ENCODE data around the gene KRT10.

KRT10 gene

DNA sequence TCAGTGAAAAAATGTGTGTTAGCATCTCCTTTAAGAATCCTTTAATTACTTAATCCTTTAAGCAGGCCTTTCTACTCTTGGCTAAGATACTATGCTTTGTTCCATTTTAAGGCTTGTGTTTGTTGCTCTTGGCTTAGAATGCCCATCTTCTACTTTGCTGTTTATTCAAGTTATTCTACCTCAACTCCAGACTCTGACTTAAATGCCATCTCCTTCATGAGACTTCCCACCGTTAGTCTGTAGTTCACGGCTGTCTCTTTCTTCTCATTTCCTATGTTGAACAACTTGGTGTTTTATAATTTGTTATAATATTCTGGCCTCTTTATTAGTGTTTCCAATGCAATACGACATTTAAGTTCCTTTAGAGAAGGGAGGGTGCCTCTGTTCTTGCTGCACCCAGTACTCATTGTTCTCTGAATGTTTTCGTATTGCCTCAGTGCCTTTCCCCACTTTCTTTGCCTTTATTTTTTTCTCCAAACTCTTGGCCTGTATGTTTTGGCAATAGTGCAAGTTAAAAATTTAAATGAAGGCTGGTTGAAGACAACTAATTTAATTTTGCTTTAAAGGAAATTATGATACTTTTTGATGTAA is 6.1 kb upstream of the KRT10 start:
- ChIA-PET CTCF (interaction anchor here (0.7 to 1.5 kb wide), 3 partner anchors 10 to 835 kb away, joined by 3 to 4 read pairs (median 3); no protein-coding TSS in a partner anchor), POLR2A (interaction anchor here (0.6 to 1.5 kb wide), 2 partner anchors 10 to 425 kb away, joined by 3 to 4 read pairs; no protein-coding TSS in a partner anchor)
- H3K4me3 ChIP-seq (ENCODE audit: low read depth, low read length) = no peak overlapping the region
- TF ChIP-seq, protein P1, sequence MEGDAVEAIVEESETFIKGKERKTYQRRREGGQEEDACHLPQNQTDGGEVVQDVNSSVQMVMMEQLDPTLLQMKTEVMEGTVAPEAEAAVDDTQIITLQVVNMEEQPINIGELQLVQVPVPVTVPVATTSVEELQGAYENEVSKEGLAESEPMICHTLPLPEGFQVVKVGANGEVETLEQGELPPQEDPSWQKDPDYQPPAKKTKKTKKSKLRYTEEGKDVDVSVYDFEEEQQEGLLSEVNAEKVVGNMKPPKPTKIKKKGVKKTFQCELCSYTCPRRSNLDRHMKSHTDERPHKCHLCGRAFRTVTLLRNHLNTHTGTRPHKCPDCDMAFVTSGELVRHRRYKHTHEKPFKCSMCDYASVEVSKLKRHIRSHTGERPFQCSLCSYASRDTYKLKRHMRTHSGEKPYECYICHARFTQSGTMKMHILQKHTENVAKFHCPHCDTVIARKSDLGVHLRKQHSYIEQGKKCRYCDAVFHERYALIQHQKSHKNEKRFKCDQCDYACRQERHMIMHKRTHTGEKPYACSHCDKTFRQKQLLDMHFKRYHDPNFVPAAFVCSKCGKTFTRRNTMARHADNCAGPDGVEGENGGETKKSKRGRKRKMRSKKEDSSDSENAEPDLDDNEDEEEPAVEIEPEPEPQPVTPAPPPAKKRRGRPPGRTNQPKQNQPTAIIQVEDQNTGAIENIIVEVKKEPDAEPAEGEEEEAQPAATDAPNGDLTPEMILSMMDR (IDR thresholded peaks at IDR 0.05; ENCODE audit: insufficient read depth, low read length, missing control alignments) = no peak
- DNase-seq (ENCODE audit: low read depth, low spot score) = no peak

DNA sequence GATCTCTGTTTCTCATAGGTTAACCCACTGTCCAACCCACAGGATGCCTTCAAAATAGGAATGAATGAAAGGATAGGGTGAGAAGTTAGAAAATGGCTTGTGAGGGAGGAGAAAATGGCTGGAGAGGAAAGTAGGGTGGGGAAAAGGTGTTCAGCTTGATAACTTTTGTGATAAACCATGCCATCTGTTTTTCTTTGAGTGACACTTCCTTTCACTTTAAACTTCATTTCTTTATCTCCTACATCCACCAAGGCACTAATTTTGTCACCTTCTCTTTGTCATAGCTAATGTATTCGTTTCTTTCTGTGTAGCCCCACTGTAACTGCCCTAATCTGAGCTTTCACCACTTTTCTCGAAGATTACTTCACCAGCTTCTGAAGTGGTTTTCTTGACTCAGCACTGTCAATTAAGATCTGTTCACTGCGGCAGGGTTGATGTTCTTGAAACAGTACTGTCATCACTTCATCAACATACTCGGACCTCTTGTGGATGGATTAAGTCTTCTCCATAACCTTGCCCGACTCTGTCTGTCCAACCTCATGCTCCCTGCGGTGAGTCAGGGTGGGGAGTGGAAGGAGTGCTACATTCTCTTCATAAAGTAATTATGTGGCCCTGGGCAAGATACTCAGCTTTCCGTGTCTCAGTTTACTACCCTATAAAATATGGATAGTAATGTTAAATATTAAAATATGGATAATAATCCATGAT is 5.5 kb upstream of the KRT10 start:
- TF ChIP-seq, protein P1 (IDR thresholded peaks at IDR 0.05; ENCODE audit: insufficient read depth, low read length, missing control alignments) = no peak
- ChIA-PET CTCF (interaction anchor here (0.9 to 1.5 kb wide), 5 partner anchors 9 to 835 kb away, joined by 3 to 4 read pairs (median 3); no protein-coding TSS in a partner anchor), POLR2A (interaction anchor here (0.6 to 1.5 kb wide), 2 partner anchors 9 to 425 kb away, joined by 3 to 4 read pairs; no protein-coding TSS in a partner anchor)
- no peak for DNase-seq (ENCODE audit: low read depth, low spot score)
- no peak overlapping the region for H3K4me3 ChIP-seq (ENCODE audit: low read depth, low read length)

DNA sequence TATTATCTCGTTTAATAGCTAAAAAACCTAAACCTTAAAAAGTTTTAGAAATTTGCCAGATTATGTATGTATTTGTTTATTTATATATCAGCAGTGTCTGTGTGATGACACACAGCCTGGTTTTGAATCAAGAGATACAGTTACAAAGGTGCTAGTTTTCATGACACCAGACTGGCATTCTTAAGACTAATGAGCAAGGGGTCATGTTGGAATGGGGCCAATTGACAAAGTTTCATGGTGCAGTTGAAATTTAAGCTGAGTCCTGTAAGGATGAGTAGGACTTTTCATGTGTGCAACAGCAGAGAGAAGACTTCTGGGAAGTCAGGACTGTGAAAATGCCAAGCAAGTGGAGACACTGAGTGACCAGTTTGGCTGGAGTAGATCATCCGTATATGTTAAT is 3.2 kb upstream of the KRT10 start:
- DNase-seq (ENCODE audit: low read depth, low spot score) = no peak
- ChIA-PET POLR2A (no interaction called here), CTCF (interaction anchor here (1.3 to 3.3 kb wide), 4 partner anchors 22 to 840 kb away, joined by 5 to 14 read pairs (median 8); no protein-coding TSS in a partner anchor)
- no peak overlapping the region for H3K4me3 ChIP-seq (ENCODE audit: low read depth, low read length)
- TF ChIP-seq, protein P1 (IDR thresholded peaks at IDR 0.05; ENCODE audit: insufficient read depth, low read length, missing control alignments) = no peak

DNA sequence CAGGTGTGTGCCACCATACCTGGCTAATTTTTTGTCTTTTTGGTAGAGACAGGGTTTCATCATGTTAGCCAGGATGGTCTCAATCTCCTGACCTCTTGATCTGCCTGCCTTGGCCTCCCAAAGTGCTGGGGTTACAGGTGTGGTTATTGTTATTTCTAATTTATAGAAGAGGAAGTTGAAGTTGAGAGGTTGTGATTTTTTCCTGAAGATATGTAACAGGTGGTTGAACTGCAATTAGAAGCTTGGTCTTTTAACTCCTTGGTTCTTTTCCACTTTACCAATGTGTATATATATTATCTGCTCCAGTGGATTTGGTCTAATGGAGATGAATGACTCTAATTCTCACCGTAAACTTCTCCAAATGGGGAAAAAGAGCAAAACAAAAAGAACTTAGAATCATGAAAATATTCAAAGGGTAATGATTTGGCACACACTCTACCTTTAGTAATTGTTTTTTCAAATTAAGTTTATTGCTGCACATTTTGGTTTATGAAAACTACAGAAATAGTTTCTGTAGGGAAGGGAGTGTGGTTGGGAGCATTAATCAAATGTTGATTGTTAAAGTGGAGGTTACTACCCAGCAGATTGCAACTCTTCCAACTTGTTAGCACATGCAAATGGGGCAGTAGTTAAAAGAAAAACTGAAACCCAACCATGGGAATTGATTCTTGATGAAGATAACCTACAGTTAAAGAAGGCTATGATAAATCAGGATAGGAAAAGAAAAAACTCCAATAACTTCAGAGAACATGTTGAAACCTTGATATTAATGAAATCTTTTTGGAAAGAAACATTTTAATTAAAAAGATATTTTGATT is 1.8 kb upstream of the KRT10 start:
- ChIA-PET CTCF (interaction anchor here (1.3 to 3.3 kb wide), 5 partner anchors 8 to 841 kb away, joined by 3 to 14 read pairs (median 5); no protein-coding TSS in a partner anchor), POLR2A (interaction anchor here (1.1 kb wide), 1 partner anchor 865 kb away, joined by 3 read pairs; the partner anchor contains the start of gene EIF1)
- no peak overlapping the region for H3K4me3 ChIP-seq (ENCODE audit: low read depth, low read length)
- DNase-seq (ENCODE audit: low read depth, low spot score) = no peak
- TF ChIP-seq, protein P1 (IDR thresholded peaks at IDR 0.05; ENCODE audit: insufficient read depth, low read length, missing control alignments) = no peak

DNA sequence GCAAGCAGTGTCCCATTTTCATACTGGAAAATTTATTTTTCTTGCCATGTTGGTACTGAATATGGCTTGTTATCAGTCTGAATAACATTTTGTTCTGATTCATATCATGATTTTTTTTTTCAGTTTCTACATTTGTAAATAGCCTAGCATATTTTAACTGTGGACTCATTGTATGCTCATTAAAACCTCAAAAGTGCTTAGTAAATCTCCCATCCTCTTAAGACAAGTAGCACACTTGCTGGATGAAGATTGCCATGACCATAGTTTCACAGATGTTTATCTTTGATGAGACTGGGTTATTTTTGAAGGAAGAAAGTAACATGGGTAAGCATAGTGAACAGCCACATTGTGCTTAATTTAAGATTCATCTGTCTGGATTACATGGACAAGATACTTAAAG is 878 bp downstream of the KRT10 start:
- DNase-seq (ENCODE audit: low read depth, low spot score) = no peak
- H3K4me3 ChIP-seq (ENCODE audit: low read depth, low read length) = no peak overlapping the region
- ChIA-PET POLR2A (no interaction called here), CTCF (interaction anchor here (1.1 to 1.4 kb wide), 3 partner anchors 18 to 844 kb away, joined by 3 to 8 read pairs (median 4); no protein-coding TSS in a partner anchor)
- TF ChIP-seq, protein P1 (IDR thresholded peaks at IDR 0.05; ENCODE audit: insufficient read depth, low read length, missing control alignments) = no peak
